Keratinocyte (primary cell): ENCODE results near the gene DCK. TPM values are rescaled to one million over a fixed set of nuclear protein-coding genes. Genes with fewer than 3 reads are reported as not detected.

Source experiments
- DNase-seq: peaks from one replicate; pipeline ENCODE4 v3.0.0-alpha.2; 2011; ENCODE audit warnings: low read depth, missing footprints, low spot score
- FAIRE-seq: peaks from 2 replicates; lab custom pipeline; 2011; peaks lifted over from hg19 to GRCh38; lab: Jason Lieb, UNC
- H2AFZ ChIP-seq: 2 replicates; pipeline ENCODE4 v1.6.0; 2012; ENCODE audit warnings: low read length, control low read depth, inconsistent platforms; ENCODE audit not compliant: control insufficient read depth
- H3K27ac ChIP-seq: 2 replicates; pipeline ENCODE4 v1.5.1; 2011; ENCODE audit warnings: low read length; ENCODE audit not compliant: control insufficient read depth, insufficient read depth
- H3K27me3 ChIP-seq: 3 replicates; pipeline ENCODE4 v1.6.0; 2011; ENCODE audit warnings: low read length; ENCODE audit not compliant: control insufficient read depth, insufficient read depth; ENCODE audit errors: extremely low read depth
- H3K36me3 ChIP-seq, 2 experiments: 2 replicates in 1 of 2; 3 replicates in 1 of 2; pipeline ENCODE4 v1.5.1; 2011; ENCODE audit warnings: low read length in 2 of 2, mild to moderate bottlenecking in 1 of 2; ENCODE audit not compliant: control insufficient read depth in 2 of 2, insufficient read depth in 2 of 2; ENCODE audit errors: extremely low read depth in 1 of 2
- H3K4me1 ChIP-seq: 3 replicates; pipeline ENCODE4 v1.5.1; 2011; ENCODE audit warnings: low read length; ENCODE audit not compliant: control insufficient read depth, insufficient read depth; ENCODE audit errors: extremely low read depth
- H3K4me2 ChIP-seq: 3 replicates; pipeline ENCODE4 v1.6.0; 2011; ENCODE audit warnings: low read depth, low read length; ENCODE audit not compliant: control insufficient read depth, insufficient read depth; ENCODE audit errors: extremely low read depth
- H3K4me3 ChIP-seq, 3 experiments: fragments of 200-600 bp in 1 of 3; sonication (generic) in 1 of 3; 2 replicates in 2 of 3; 3 replicates in 1 of 3; pipeline ENCODE4 v1.5.1; 2011 to 2016; ENCODE audit warnings: low read length in 3 of 3, mild to moderate bottlenecking in 3 of 3, control low read depth in 2 of 3, inconsistent platforms in 1 of 3, low read depth in 1 of 3, mixed read lengths in 1 of 3, mixed run types in 1 of 3, moderate library complexity in 1 of 3; ENCODE audit not compliant: control insufficient read depth in 2 of 3, insufficient read depth in 2 of 3; ENCODE audit errors: extremely low read depth in 1 of 3
- H3K79me2 ChIP-seq: 2 replicates; pipeline ENCODE4 v1.6.0; 2012; ENCODE audit warnings: low read length; ENCODE audit not compliant: control insufficient read depth, insufficient read depth
- H3K9ac ChIP-seq: 3 replicates; pipeline ENCODE4 v1.6.0; 2011; ENCODE audit warnings: low read length; ENCODE audit not compliant: control insufficient read depth, insufficient read depth; ENCODE audit errors: extremely low read depth
- H3K9me1 ChIP-seq: 3 replicates; pipeline ENCODE4 v1.6.0; 2011; ENCODE audit warnings: low read length; ENCODE audit not compliant: control insufficient read depth, insufficient read depth; ENCODE audit errors: extremely low read depth
- H3K9me3 ChIP-seq: 2 replicates; pipeline ENCODE4 v1.5.1; 2012; ENCODE audit warnings: low read depth, low read length; ENCODE audit not compliant: control insufficient read depth
- H4K20me1 ChIP-seq: 3 replicates; pipeline ENCODE4 v1.6.0; 2011; ENCODE audit warnings: low read length; ENCODE audit not compliant: control insufficient read depth, insufficient read depth; ENCODE audit errors: extremely low read depth
- EZH2 ChIP-seq: IDR thresholded peaks from one replicate; pipeline ENCODE4 v1.6.1; 2012; ENCODE audit warnings: inconsistent platforms, mild to moderate bottlenecking, low read length, moderate library complexity
- dilution Hi-C: fragments of 300-500 bp; cut with MboI; formaldehyde crosslinking; loops from one replicate; pipeline ENCODE4 v1.7.0; 2020; ENCODE audit warnings: low sequenced_read_pairs; ENCODE audit not compliant: extremely low pct_ligation_motif_present
- polyA plus RNA-seq, 5 experiments: library from polyadenylated mRNA; depleted of rRNA in 3 of 5; stranded (reverse) in 3 of 5; stranded (forward) in 1 of 5; unstranded in 1 of 5; fragments of >200 nt; gene quantifications; 1 replicate in 1 of 5; 2 replicates in 3 of 5; 3 replicates in 1 of 5; pipeline versions ENCODE4 v1.2.1 to v1.2.3, GENCODE V29; 2011 to 2012; ENCODE audit warnings: missing spikeins in 2 of 5, low read depth in 1 of 5, low replicate concordance in 1 of 5
- TF ChIP-seq, protein P1 (sequence below), 3 experiments: IDR thresholded peaks in 1 of 3; conservative IDR thresholded peaks in 1 of 3; optimal IDR thresholded peaks in 1 of 3; 2 replicates in 2 of 3; 3 replicates in 1 of 3; pipeline versions ENCODE3 to v1.5.1; 2011; ENCODE audit warnings: low read length in 3 of 3, mild to moderate bottlenecking in 3 of 3, moderate library complexity in 2 of 3, control low read depth in 1 of 3, inconsistent platforms in 1 of 3; ENCODE audit not compliant: insufficient read depth in 2 of 3; ENCODE audit errors: extremely low read depth in 1 of 3

Gene DCK
- polyA plus RNA-seq, 1 donor (not counting 4 experiments of a cell fraction or from before 2014, with no cell fraction given): 11.3 TPM

- no peaks in the 10 kb centered on the region for H3K9me3 ChIP-seq
- H3K4me1 ChIP-seq: no peaks in the 10 kb centered on the region
- no peaks in the 10 kb centered on the region for H3K27me3 ChIP-seq
- H2AFZ ChIP-seq: no peak overlapping the region
- H4K20me1 ChIP-seq: no peaks in the 10 kb centered on the region
- dilution Hi-C loops: no loop called here
- TF ChIP-seq, protein P1, sequence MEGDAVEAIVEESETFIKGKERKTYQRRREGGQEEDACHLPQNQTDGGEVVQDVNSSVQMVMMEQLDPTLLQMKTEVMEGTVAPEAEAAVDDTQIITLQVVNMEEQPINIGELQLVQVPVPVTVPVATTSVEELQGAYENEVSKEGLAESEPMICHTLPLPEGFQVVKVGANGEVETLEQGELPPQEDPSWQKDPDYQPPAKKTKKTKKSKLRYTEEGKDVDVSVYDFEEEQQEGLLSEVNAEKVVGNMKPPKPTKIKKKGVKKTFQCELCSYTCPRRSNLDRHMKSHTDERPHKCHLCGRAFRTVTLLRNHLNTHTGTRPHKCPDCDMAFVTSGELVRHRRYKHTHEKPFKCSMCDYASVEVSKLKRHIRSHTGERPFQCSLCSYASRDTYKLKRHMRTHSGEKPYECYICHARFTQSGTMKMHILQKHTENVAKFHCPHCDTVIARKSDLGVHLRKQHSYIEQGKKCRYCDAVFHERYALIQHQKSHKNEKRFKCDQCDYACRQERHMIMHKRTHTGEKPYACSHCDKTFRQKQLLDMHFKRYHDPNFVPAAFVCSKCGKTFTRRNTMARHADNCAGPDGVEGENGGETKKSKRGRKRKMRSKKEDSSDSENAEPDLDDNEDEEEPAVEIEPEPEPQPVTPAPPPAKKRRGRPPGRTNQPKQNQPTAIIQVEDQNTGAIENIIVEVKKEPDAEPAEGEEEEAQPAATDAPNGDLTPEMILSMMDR (optimal IDR thresholded peaks at IDR 0.05 in 1 of 3, IDR thresholded peaks at IDR 0.05 in 1 of 3, conservative IDR thresholded peaks at IDR 0.05 in 1 of 3; ENCODE audit: extremely low read depth in 1 of 3, insufficient read depth in 2 of 3, low read length in 3 of 3): no peak
- TF ChIP-seq EZH2: no peak
- FAIRE-seq: no peak
- no peaks in the 10 kb centered on the region for H3K36me3 ChIP-seq
- no peaks in the 10 kb centered on the region for H3K79me2 ChIP-seq
- H3K4me2 ChIP-seq: no peak overlapping the region
- H3K4me3 ChIP-seq: no peak overlapping the region
- H3K27ac ChIP-seq: no peak overlapping the region
- no peaks in the 10 kb centered on the region for H3K9me1 ChIP-seq
- no peak overlapping the region for H3K9ac ChIP-seq
- no peak for DNase-seq
Observed at GRCh38 chr4:70979445-70980008, 13.9 kb upstream of the DCK start.

DNA sequence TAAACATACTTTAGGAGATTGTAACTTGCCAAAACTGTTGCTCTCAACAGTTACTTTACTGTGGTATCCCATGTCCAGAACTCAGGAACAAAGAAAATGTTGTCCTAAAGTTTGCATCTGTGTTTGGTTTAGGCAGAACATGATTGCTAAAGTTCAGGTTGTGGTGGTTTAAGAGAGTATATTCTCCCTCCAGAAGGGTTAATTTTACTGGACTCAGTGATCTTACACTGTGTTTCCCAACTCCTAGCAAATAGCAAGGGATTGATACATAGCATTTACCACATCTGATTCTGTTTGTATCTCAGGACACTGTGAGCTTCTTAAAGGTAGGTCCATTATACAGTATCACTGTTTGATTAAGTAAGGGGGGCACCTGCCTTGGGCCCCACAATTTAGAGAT is 13.3 kb upstream of the DCK start:
- dilution Hi-C loops: no loop called here
- Histone ChIP-seq H3K9me3 (no peaks in the 10 kb centered on the region), H3K4me3 (no peak overlapping the region), H3K9ac (no peak overlapping the region), H3K27me3 (no peaks in the 10 kb centered on the region), H3K4me1 (no peaks in the 10 kb centered on the region), H3K36me3 (no peaks in the 10 kb centered on the region), H4K20me1 (no peaks in the 10 kb centered on the region), H3K79me2 (no peaks in the 10 kb centered on the region), H3K9me1 (no peaks in the 10 kb centered on the region), H3K27ac (no peak overlapping the region), H2AFZ (no peak overlapping the region), H3K4me2 (no peak overlapping the region)
- DNase-seq (no peak), FAIRE-seq (no peak)
- no peak for TF ChIP-seq EZH2
- TF ChIP-seq, protein P1 (optimal IDR thresholded peaks at IDR 0.05 in 1 of 3, IDR thresholded peaks at IDR 0.05 in 1 of 3, conservative IDR thresholded peaks at IDR 0.05 in 1 of 3; ENCODE audit: extremely low read depth in 1 of 3, insufficient read depth in 2 of 3, low read length in 3 of 3): no peak
